ENCODE data around the gene C1QTNF6.

C1QTNF6 gene

GRCh38 chr22:37165940-37166674, 21.9 kb downstream of the C1QTNF6 start:
- in situ Hi-C loops (cut with HindIII; ENCODE audit: low pct_ligation_motif_present, low sequenced_read_pairs), result no loop called here
- TF ChIP-seq CTCF (IDR thresholded peaks at IDR 0.05; ENCODE audit: low read depth, low read length, missing control alignments), result no peak
- no peak for DNase-seq
- H3K27me3 ChIP-seq (replicated peaks), result no peaks in the 10 kb centered on the region
- no peak overlapping the region for H3K27ac ChIP-seq
- H3K36me3 ChIP-seq (replicated peaks), result no peaks in the 10 kb centered on the region
- H3K4me3 ChIP-seq (ENCODE audit: low read depth, low read length), result no peak overlapping the region

- in situ Hi-C loops (cut with HindIII; ENCODE audit: low pct_ligation_motif_present, low sequenced_read_pairs), result no loop called here
- H3K27ac ChIP-seq, result no peak overlapping the region
- no peaks in the 10 kb centered on the region for H3K36me3 ChIP-seq (replicated peaks)
- no peak for TF ChIP-seq CTCF (IDR thresholded peaks at IDR 0.05; ENCODE audit: low read depth, low read length, missing control alignments)
- no peak overlapping the region for H3K4me3 ChIP-seq (ENCODE audit: low read depth, low read length)
- no peak for DNase-seq
- H3K27me3 ChIP-seq (replicated peaks), result no peaks in the 10 kb centered on the region
Observed at GRCh38 chr22:37165066-37165465, 23.0 kb downstream of the C1QTNF6 start.

GRCh38 chr22:37164505-37164887, 23.6 kb downstream of the C1QTNF6 start:
- Histone ChIP-seq H3K4me3 (ENCODE audit: low read depth, low read length) (no peak overlapping the region), H3K27me3 (replicated peaks) (no peaks in the 10 kb centered on the region), H3K36me3 (replicated peaks) (no peaks in the 10 kb centered on the region), H3K27ac (no peak overlapping the region)
- TF ChIP-seq CTCF (IDR thresholded peaks at IDR 0.05; ENCODE audit: low read depth, low read length, missing control alignments), result no peak
- in situ Hi-C loops (cut with HindIII; ENCODE audit: low pct_ligation_motif_present, low sequenced_read_pairs), result no loop called here
- no peak for DNase-seq

- TF ChIP-seq CTCF (IDR thresholded peaks at IDR 0.05; ENCODE audit: low read depth, low read length, missing control alignments), result no peak
- Histone ChIP-seq H3K4me3 (ENCODE audit: low read depth, low read length) (no peak overlapping the region), H3K27me3 (replicated peaks) (no peaks in the 10 kb centered on the region), H3K36me3 (replicated peaks) (no peaks in the 10 kb centered on the region), H3K27ac (no peak overlapping the region)
- in situ Hi-C loops (cut with HindIII; ENCODE audit: low pct_ligation_motif_present, low sequenced_read_pairs), result no loop called here
- DNase-seq, result no peak
Observed at GRCh38 chr22:37163575-37164504, 24.2 kb downstream of the C1QTNF6 start.

GRCh38 chr22:37163096-37163489, 25.0 kb downstream of the C1QTNF6 start:
- in situ Hi-C loops (cut with HindIII; ENCODE audit: low pct_ligation_motif_present, low sequenced_read_pairs), result no loop called here
- Histone ChIP-seq H3K27me3 (replicated peaks) (no peaks in the 10 kb centered on the region), H3K4me3 (ENCODE audit: low read depth, low read length) (no peak overlapping the region), H3K27ac (no peak overlapping the region), H3K36me3 (replicated peaks) (no peaks in the 10 kb centered on the region)
- DNase-seq, result no peak
- no peak for TF ChIP-seq CTCF (IDR thresholded peaks at IDR 0.05; ENCODE audit: low read depth, low read length, missing control alignments)

All from brain microvascular endothelial cell (primary cell).